Stimulated activated CD8-positive, alpha-beta memory T cell treated with anti-CD3 and anti-CD28 coated beads, Interleukin-4, amount 100 ng/mL, for 48 hours (primary cell): Measurements from ENCODE around the gene KASH5.

Experiments used
- DNase-seq: peaks from one replicate; pipeline ENCODE4 v3.0.0-alpha.2; 2020

Gene KASH5

DNA sequence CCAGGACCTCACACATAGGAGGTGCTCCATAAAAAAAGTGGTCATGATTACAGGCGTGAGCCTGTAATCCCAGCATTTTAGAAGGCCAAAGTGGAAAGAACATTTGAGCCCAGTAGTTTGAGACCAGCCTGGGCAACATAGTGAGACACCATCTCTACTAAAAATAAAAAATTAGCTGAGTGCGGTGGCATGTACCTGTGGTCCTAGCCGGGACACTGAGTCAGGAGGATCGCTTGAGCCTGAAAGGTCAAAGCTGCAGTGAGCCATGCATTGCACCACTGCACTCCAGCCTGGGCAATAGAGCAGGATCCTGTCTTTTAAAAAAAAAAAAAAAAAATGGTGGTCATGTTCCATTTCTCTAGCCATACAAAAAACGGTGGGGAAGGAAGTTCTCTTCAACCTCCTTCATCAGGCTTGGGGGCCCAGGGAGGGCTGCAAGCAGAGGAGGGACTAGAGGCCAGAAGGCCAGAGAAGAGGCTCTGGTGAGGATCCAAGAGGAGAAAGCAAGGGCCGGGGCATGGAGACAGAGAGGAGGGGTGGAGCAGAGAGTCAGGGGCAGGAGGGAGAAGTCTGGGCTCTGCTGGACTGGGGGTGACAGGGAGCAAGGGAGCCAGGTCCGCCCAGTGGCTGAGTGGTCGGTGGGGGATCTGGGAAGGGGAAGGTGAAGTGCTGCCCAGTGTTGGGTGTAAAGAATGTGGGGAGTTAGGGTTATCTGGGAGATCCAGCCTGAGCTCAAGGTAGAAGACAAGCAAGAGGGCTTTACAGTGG, 8.9 kb downstream of the KASH5 start:
- DNase-seq, result no peak

DNA sequence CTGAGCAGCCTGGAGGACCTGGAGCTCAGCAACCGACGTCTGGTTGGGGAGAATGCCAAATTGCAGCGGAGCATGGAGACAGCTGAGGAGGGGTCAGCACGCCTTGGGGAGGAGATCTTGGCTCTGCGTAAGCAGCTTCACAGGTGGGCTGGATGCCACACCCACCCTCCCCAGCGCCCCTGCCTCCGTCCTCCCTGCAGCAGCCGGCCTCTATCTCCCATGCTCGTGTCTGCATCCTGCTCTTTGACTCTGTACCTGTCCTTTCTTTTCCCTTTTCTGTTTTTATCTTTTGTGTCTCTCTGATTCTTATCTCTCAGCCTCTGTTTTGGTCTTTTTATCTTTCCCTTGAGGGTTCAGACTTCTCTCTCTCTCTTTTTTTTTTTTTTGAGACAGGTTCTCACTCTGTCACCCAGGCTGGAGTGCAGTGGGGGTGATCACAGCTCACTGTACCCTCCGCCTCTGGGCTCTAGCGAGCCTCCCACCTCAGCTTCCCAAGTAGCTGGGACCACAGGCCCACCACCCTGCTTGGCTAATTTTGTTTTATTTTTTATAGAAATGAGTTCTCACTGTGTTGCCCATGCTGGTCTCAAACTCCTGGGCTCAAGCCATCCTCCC, 10.1 kb downstream of the KASH5 start:
- no peak for DNase-seq

DNA sequence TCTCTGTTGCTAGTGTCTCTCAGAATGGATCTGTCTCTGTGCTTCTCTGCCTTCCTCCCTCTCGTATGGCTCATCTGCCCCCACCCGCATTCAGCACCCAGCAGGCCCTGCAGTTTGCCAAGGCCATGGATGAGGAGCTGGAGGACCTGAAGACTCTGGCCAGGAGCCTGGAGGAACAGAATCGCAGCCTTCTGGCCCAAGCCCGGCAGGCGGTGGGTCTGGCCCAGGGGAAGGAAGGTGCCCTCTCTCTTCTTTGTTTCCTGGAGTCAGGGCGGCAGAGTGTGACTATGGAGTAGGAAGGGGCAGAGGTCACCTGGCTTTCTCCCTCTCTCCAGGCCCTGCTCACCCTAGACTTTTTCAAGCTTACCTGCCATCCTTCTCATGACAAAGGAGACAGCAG, 10.9 kb downstream of the KASH5 start:
- no peak for DNase-seq

DNA sequence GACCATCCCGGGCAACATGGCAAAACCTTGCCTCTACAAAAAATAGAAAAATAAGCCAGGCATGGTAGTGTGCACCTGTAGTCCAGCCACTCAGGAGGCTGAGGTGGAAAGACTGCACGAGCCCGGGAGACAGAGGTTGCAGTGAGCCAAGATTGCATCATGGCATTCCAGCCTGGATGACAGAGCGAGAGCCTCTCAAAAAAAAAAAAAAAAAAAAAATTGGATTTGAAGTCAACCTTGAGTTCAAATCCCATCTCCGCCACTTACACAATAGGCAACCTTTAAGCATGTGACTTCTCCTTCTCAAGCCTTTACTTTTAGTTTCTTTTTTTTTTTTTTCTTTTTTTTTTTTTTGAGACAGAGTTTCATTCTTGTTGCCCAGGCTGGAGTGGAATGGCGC, 12.0 kb downstream of the KASH5 start:
- no peak for DNase-seq

DNA sequence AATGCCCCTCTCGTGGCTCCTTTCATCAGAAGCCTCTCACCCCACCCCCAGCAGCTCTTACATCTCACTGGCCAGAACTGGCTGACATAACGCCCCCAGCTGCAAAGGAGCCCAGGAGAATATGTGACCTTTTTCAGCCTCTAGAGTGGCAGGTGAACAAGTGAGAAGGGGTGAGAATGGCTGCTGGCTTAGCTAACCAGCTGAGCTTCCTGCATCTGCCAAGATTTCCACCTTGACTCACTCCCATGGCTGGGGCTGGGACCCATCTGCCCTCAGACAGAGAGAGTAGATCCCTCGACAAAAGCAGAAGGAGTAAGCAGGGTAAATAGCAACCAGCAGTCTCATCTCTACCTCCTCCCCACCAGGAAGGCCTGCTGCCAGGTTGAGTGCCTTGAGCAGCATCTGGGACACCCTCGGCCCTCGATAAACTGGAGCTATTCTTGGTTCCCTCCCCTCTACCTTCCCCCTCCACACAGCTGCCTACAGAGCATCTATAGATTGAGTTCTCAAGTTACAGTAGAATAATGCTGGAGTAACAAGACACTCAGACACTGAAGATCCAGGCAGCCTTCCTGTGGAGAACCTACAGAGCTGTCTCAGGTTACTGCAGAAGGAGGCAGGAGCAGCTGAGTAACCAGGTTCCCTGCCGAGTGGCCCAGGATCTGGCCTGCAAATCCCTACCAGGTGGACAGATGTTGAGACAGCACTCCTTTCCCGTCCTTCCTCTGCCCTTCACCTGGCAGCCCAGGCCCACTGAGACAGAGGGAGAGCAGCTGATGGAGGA, 15.5 kb downstream of the KASH5 start:
- DNase-seq, result no peak

DNA sequence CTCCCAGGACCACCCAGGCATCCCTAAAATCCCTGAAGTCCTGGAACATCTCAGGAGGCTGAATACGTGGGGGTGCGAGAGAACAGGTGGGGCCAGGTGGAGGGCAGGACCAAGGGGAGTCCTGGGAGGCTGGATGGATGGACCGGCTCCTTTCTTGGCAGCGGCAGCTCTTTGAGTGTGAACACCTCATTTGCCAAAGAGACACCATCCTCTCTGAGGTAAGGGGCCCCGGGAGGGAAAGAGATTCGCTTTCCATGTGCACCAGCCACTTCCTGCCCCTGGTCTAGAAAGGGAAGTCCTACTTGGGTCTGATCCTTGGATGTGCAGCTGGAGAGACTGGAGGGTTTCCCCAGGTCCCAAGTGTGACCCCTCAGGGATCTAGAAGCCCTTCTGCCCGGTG, 19.0 kb downstream of the KASH5 start:
- no peak for DNase-seq

DNA sequence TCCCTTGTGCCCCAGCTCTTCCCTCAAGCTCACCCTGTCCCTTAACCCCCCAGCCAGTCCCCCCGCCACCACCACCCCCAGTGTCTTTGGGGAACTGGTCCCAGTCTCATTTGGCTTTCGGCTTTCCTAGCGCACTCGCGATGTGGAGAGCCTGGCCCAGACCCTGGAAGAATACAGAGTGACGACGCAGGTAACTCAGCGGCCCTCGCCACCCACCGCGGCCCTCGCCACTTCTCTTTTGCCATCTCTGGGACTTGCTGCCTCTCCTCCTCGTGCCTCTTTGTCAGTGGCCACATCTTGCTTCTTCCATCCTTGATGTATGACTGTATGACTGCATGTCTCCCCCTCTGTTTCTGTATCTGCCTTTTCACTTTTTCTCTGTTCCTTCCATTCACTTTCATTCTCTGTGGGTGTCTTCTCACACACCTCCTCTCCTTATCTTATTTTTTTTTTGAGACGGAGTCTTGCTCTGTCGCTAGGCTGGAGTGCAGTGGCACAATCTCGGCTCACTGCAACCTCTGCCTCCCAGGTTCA, 19.5 kb downstream of the KASH5 start:
- DNase-seq, result no peak

DNA sequence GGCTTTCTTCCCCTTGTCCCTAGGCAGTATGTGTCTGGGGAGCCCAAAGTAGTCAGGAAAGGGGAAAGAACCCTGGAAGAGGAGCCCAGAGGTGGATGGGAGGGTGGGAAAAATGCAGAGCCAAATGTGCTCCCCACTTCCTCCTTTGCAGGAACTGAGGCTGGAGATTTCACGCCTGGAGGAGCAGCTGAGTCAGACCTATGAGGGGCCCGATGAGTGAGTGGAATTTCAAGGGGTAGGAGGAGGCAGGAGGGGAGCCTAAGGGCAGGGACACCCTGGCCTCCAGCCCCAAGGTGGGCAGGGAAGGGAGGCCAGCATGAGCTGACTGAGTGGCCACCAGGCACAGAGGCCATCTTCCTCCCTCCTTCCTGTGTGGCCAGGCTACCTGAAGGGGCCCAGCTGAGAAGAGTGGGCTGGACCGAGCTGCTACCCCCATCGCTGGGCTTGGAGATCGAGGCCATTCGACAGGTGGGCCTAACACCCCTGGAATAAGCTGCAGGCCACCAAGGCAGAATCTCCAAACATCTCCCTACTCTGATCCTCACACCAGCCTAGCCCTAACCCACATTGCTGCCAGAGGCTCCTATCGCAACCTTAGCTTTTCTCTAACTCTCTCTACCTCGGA, 20.9 kb downstream of the KASH5 start:
- DNase-seq, result no peak

DNA sequence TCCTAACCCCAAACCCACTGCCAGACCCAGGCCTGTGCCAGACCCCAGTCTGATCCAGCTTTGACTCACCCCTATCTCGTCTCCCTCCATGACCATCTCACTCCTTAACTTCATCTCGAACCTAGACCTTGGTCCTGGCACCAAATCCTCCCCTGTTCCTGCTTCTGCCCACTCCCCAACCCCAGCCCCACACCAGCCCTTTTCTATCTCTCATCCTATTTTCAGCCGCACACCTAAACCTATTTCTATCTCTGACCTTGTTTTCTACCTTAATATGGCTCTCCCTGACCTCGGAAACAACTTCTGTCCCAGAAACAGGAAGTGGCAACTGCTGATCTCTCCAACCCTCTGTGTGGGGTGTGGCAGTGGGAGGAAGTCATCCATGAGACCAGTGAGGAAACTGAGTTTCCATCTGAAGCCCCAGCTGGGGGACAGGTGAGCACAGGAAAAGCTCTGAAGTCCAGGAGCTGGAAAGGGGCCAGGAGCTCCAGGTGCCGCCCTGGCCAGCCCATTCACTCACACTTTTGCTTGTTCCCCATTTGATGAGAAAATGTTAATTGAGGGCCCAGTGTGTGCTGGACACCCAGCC, 21.5 kb downstream of the KASH5 start:
- DNase-seq, result no peak

DNA sequence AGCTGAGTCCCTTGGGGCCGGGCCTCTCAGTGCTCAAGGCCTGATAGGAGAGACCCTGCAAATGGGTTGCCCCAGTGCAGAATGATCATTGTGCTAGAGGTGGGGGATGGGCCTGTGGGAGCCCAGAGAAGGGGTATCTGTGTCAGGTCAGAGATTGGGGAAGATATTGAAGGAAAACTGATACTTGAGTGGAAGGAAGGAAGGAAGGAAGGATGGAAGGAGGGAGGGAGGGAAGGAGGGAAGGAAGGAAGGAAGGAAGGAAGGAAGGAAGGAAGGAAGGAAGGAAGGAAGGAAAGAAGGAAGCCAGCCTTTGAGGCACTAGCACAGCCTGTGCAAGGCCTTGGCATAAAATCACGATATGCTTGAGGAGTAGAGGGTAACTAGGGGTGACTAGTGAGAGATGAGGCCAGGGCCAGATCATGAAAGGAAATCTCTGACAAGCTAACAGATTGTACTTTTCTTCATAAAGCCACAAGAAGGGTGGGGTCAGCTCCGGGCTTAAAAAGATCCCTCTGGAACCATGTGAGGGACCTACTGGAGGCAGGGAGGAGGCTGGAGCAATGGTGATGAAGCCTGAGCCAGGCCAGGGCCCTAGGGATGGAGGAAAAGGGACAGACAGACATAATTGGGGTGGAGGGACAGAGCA, 23.8 kb downstream of the KASH5 start:
- no peak for DNase-seq

DNA sequence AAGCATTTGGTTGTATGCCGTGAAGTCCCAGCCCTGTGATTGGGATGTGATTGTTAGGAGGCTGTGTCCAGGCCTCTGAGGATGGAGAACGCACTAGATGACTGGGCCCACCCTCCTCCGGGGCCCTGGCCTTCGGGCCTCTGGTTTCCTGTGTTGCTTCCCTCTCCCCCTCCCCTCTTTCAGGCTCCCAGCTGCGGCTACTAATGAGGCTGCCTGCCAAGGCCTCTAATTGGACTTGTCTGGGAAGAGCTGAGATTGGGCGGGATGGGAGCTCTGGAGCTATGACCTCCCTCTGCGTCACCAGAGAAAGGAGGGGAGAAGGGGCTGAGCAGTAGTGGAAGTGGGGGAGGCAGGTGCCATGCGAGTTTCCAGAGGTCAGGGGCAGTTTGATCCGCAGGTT, 25.3 kb downstream of the KASH5 start:
- no peak for DNase-seq

DNA sequence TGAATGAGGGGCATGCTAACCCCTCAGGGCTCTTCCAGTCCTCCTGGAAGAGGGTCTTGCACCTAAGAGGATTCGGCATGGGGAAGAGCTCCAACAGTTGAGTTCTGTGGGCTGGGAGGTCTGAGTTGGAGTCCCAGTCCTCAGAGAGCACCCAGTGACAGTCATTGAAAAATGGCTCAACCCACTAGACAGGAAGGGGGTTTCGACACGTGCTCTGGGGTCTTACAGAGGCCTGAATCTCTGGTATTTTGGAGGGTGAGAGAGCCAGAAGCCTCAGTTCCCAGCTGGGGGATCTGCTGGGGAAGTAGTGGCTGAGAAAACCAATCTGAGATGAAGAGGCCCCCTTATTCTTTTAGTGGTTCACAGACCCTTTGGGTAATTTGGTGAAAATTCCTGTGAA, 26.2 kb downstream of the KASH5 start:
- DNase-seq, result no peak

DNA sequence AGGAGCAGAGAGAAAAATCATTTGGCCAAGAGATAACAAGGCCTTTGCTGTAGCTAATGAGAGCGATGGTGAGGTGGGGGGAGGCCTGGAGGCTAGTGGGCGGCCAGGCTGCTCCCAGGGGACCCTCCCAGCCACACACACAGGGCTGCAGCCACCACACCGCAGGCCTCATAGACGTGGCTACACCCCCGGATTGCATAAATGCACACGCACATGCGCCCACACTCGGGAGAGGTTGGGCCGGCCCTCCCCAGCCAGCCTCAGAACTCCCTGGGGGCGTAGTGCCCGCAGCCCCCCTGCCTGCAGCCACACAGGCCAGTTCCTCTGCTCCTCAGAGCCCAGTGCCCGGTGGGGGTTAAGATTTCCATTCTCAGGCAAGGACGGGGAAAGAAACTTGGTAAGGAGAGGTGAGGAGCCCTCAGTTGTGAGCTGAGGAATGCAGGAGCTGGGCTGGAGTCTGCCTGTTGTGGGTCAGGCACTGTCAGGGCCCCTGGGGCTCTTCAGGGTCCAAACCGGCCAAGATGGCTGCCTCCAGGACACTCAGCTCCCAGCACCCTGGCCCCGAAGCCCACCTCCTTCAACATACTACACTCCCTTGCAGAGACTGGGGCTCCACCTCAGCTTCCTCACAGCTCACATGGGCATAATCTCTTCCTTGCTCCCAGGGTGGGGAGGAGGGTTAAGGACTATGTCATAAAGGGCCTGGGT, 27.2 kb downstream of the KASH5 start:
- no peak for DNase-seq

DNA sequence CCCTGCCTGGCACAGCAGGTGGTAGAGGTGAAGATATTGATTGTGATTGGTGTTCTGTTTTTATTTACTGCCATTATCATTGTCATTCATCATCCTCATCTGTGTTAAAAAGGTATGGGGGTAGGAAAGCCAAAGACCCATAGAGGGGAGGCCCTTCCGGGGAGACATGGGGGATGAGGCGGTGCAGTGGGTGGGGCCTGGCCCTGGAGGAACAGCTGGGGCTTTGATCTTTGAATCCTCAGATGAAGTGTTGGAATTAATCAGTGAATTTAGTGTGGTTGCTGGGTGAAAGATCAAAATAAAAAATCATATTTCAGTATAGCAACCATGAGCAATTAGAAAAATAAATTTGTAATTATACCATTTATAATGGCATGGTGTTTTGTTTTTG, 27.8 kb downstream of the KASH5 start:
- DNase-seq, result no peak

DNA sequence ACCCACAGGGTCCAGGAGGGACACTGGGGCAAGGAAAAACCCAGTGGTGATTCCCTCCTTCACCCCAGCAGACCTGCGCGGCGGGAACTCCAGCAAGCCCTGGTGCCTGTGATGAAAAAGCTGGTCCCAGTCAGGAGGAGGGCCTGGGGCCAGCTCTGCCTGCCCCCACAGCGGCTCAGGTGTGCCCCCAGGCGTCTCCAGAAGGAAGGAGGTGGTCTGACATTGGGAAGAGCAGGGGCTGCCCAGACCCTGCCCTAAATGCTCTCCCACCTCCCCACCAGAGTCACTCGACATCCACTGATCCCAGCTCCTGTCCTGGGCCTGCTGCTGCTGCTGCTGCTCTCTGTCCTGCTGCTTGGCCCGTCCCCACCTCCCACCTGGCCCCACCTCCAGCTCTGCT, 29.0 kb downstream of the KASH5 start:
- no peak for DNase-seq

DNA sequence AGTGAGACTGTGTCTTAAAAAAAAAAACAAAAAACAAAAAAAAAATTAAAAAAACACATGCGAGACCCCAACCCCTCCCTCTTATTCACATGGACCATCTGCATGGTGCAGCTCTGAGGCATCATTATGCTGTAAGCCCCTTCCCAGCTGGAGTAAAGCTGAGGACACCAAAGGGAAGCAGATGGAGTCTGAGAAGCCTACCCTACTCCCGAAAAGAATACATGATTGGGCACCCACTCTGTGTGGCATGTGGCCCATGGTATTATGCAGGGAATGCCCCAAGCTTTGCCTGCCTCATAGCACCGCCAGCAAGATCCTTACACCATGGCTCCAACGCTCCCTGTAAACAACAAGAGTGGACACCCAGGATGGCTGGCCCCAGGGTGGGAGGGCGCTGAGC, 30.5 kb downstream of the KASH5 start:
- DNase-seq, result no peak

DNA sequence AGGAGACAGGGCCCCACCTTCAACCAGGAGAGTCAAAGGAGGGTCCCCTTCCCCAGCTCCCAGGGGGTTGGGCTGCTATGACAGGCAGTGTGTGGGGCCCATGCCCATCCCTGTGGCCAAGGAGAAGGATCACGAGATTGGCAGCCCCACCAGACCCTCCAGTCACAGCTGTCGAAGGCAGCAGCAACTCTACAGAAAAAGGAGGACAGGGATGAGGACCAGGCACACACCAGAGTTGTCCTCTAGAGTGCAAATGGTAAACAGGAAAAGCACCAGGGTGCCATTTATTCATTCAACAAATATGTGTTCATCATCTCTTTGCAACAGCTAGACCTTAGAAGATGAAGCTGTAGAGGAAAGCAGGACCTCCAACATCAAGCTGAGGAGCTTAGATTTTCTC, 31.1 kb downstream of the KASH5 start:
- no peak for DNase-seq

DNA sequence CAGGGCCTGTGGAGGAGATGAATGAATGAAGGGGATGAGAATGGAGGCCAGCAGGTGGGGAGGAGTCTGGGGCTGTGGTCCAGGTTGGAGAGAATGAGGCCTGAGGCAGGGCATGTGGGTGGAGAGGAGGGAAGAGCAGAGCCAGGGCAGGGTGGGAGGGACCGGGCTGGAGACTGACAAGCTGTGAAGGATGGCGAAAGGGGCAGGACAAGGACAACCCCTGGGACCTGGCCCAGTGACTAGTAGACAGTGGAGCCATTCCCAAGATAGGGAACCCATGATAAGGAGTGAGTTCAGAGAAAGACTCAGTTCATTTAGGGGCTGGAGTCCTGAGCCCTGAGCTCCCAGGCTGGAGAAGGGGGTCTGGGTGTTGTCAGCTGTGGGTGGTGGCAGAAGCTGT, 32.2 kb downstream of the KASH5 start:
- DNase-seq, result no peak

DNA sequence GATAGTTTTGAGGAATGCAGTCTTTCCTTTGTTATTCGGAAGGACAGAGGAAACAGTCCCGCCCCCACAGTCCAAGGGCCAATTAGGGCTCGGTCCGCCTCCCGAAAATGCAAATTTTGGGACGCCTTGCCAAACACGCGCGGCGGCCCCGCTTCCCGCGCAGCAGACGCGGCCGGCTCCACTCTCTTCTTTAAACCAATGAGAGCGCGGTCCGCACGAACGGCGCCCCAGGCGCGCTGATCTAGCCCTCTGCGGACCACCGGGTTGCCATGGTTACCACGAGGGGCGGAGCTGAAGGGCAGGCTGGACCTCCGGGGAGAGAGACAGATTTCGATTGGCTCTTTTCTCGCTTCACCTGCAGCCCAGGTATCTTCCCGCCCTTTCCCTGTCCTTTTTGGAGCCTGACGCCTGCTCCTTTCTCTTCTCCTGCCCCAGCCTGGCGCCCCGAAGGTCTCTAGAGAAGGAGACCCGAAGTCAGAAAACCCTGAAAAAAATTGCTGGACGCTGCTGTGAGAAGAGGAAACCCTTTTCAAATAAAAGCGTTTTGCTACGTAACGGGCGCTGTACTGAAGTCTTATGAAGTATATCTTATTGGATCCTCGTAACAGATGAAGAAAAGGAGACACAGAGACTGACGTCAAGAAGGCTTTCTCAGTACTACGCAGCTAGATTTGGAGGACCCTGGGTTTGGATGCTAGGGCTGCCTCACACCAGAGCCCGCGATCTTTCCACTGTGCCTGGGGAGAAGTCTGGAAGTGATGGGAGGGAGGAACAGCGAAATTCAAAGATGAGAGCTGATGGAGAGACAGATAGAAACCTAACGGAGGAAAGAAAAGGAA, 33.2 kb downstream of the KASH5 start:
- DNase-seq, result peak; percentile 72

DNA sequence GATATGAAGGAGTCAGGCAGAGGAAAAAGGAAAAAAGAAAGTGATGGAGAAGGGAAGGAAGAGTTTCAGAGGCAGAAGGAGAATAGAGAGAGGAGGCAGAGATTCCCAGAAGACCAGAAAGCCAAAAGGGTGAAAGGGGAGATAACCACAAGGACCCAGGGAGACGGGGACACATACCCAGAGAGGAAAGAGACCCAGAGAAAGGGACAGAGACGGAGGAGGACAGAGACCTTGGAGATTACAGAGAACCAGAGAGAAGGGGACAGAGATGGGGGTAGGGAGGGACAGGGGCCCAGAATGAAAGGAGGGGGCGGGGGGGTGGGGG, 33.8 kb downstream of the KASH5 start:
- DNase-seq, result no peak
